HepG2 (cell line): ENCODE data around the gene SP1. TPM values are rescaled to one million over a fixed set of nuclear protein-coding genes. Genes with fewer than 3 reads are reported as not detected.

Experiments
- ATF1 ChIP-seq: IDR thresholded peaks from 2 replicates; pipeline ENCODE4 v1.6.1; 2016; ENCODE audit warnings: mild to moderate bottlenecking, control low read depth
- ATF7 ChIP-seq, 2 experiments: fragments of 450-650 bp in 1 of 2; sonication (generic) in 1 of 2; formaldehyde crosslinking in 1 of 2; IDR thresholded peaks; 2 replicates each; pipeline versions ENCODE4 v1.4.0 to v1.6.1; 2016 to 2020; ENCODE audit warnings: antibody characterized with exemption in 1 of 2, mild to moderate bottlenecking in 1 of 2, missing genetic modification reagents in 1 of 2
- BRD4 ChIP-seq: sonication (generic); formaldehyde crosslinking; IDR thresholded peaks from 2 replicates; pipeline ENCODE4 v1.4.0; 2020; ENCODE audit warnings: missing genetic modification reagents
- DDIT3 ChIP-seq: sonication (generic); formaldehyde crosslinking; IDR thresholded peaks from 2 replicates; pipeline ENCODE4 v1.4.0; 2020; ENCODE audit warnings: mild to moderate bottlenecking, missing genetic modification reagents
- HMGA1 ChIP-seq: sonication (generic); formaldehyde crosslinking; conservative IDR thresholded peaks from 2 replicates; pipeline ENCODE4 v1.4.0; 2020; ENCODE audit warnings: missing genetic modification reagents
- HNF1B ChIP-seq: sonication (generic); formaldehyde crosslinking; IDR thresholded peaks from 2 replicates; pipeline ENCODE4 v1.5.1; 2020; ENCODE audit warnings: mild to moderate bottlenecking, moderate library complexity, missing genetic modification reagents
- RBFOX2 ChIP-seq: fragments of 200-400 bp; formaldehyde crosslinking; IDR thresholded peaks from 2 replicates; pipeline ENCODE4 v1.6.1; 2017; ENCODE audit warnings: low read depth, mild to moderate bottlenecking, low read length
- SNAPC4 ChIP-seq: sonication (generic); formaldehyde crosslinking; IDR thresholded peaks from 2 replicates; pipeline ENCODE4 v1.4.0; 2020; ENCODE audit warnings: mild to moderate bottlenecking, missing genetic modification reagents
- ZBTB38 ChIP-seq: sonication (generic); formaldehyde crosslinking; IDR thresholded peaks from 2 replicates; pipeline ENCODE4 v1.5.1; 2020; ENCODE audit warnings: mild to moderate bottlenecking, missing genetic modification reagents
- ZFYVE20 ChIP-seq: sonication (generic); formaldehyde crosslinking; IDR thresholded peaks from 2 replicates; pipeline ENCODE4 v1.8.0; 2023; ENCODE audit warnings: low read depth, mild to moderate bottlenecking, moderate library complexity, missing genetic modification reagents, borderline replicate concordance
- ZHX2 ChIP-seq, 2 experiments: sonication (generic) in 1 of 2; formaldehyde crosslinking in 1 of 2; IDR thresholded peaks; 2 replicates each; pipeline versions ENCODE4 v1.6.1 to v1.9.0; 2014 to 2022; ENCODE audit warnings: antibody characterized with exemption in 1 of 2, borderline replicate concordance in 1 of 2, inconsistent platforms in 1 of 2, low read depth in 1 of 2, missing genetic modification reagents in 1 of 2
- ZNF430 ChIP-seq: sonication (generic); formaldehyde crosslinking; IDR thresholded peaks from 2 replicates; pipeline ENCODE4 v1.9.0; 2021; ENCODE audit warnings: mild to moderate bottlenecking, missing genetic modification reagents
- ZNF441 ChIP-seq: sonication (generic); formaldehyde crosslinking; IDR thresholded peaks from 2 replicates; pipeline ENCODE4 v1.7.0; 2021; ENCODE audit warnings: missing genetic modification reagents, borderline replicate concordance
- ZNF556 ChIP-seq: sonication (generic); formaldehyde crosslinking; IDR thresholded peaks from 2 replicates; pipeline ENCODE4 v1.4.0; 2020; ENCODE audit warnings: mild to moderate bottlenecking, missing genetic modification reagents, borderline replicate concordance
- ZNF891 ChIP-seq: sonication (generic); formaldehyde crosslinking; IDR thresholded peaks from 2 replicates; pipeline ENCODE4 v1.5.0; 2020; ENCODE audit warnings: mild to moderate bottlenecking, missing genetic modification reagents
- polyA plus RNA-seq, 8 experiments: library from polyadenylated mRNA; depleted of rRNA in 3 of 8; stranded (reverse) in 7 of 8; unstranded in 1 of 8; fragments of >200 nt; fragmentation: Illumina TruSeq in 4 of 8; extraction: Trizol in 4 of 8; gene quantifications; 2 replicates each; pipeline versions ENCODE4 v1.2.1 to v1.2.3, GENCODE V29; 2011 to 2016; ENCODE audit warnings: low read depth in 4 of 8, missing spikeins in 1 of 8, mixed read lengths in 1 of 8; ENCODE audit not compliant: insufficient read depth in 1 of 8
- total RNA-seq, 5 experiments: library from RNA; depleted of rRNA; stranded (reverse); fragments of >200 nt; fragmentation: Illumina TruSeq; extraction: Trizol; gene quantifications; 2 replicates each; pipeline ENCODE4 v1.2.3, GENCODE V29; 2016; ENCODE audit warnings: low read depth in 1 of 5

Gene SP1
- total and polyA plus RNA-seq, 2 of the 13 experiments (the other 11 are each of a cell fraction or from before 2014, with no cell fraction given), result 26.5 to 27.5 TPM

- TF ChIP-seq ATF7 (IDR thresholded peaks at IDR 0.05) (peak; percentile 44; the same call in 1 of the 2 replicates), ATF7 (CRISPR knock-in tag; IDR thresholded peaks at IDR 0.05) (no peak), HNF1B (CRISPR knock-in tag) (0 out of 2 replicates have a peak, but pooled peaks have one; percentile 18), ZNF441 (CRISPR knock-in tag) (no peak), ATF1 (CRISPR knock-in tag) (no peak), ZNF891 (no peak), DDIT3 (CRISPR knock-in tag) (no peak), ZNF430 (CRISPR knock-in tag) (no peak), HMGA1 (CRISPR knock-in tag) (no peak), ZNF556 (CRISPR knock-in tag) (no peak), ZFYVE20 (CRISPR knock-in tag) (no peak), RBFOX2 (peak; percentile 39; the same call in 1 of the 2 replicates), ZHX2 (IDR thresholded peaks at IDR 0.05; ENCODE audit: low read depth) (no peak), ZHX2 (CRISPR knock-in tag; IDR thresholded peaks at IDR 0.05; ENCODE audit: borderline replicate concordance) (no peak), ZBTB38 (CRISPR knock-in tag) (no peak), BRD4 (CRISPR knock-in tag) (0 out of 2 replicates have a peak, but pooled peaks have one; percentile 45), SNAPC4 (CRISPR knock-in tag) (no peak)
These were observed 1.1 kb upstream of the SP1 start (continued) for GRCh38 chr12:53378724-53379388.
